Adipocyte (in vitro differentiated cells): ENCODE results near the gene HNRNPU.

Experiments
- DNase-seq: peaks from one replicate; pipeline ENCODE4 v3.0.0-alpha.2; 2015; ENCODE audit warnings: low read depth
- H3K27me3 ChIP-seq: replicated peaks from 2 replicates; pipeline ENCODE4 v1.7.0; 2013; ENCODE audit warnings: mild to moderate bottlenecking, low read length, moderate library complexity; ENCODE audit not compliant: control insufficient read depth, insufficient read depth
- H3K36me3 ChIP-seq: 2 replicates; pipeline ENCODE4 v1.7.0; 2013; ENCODE audit warnings: low read length, mild to moderate bottlenecking, moderate library complexity; ENCODE audit not compliant: control insufficient read depth, insufficient read depth, severe bottlenecking
- H3K4me1 ChIP-seq: 2 replicates; pipeline ENCODE4 v1.7.0; 2013; ENCODE audit warnings: mild to moderate bottlenecking, low read length, moderate library complexity; ENCODE audit not compliant: control insufficient read depth, insufficient read depth
- H3K4me3 ChIP-seq: 2 replicates; pipeline ENCODE4 v1.7.0; 2013; ENCODE audit warnings: mild to moderate bottlenecking, low read length, moderate library complexity
- H3K9ac ChIP-seq: 2 replicates; pipeline ENCODE4 v1.7.0; 2013; ENCODE audit warnings: mild to moderate bottlenecking, low read length, moderate library complexity
- H3K9me3 ChIP-seq: 2 replicates; pipeline ENCODE4 v1.7.0; 2013; ENCODE audit warnings: mild to moderate bottlenecking, low read length, moderate library complexity; ENCODE audit not compliant: control insufficient read depth

The HNRNPU gene

GRCh38 chr1:244817415-244817894 lies 46.9 kb downstream of the HNRNPU start:
- no peaks in the 10 kb centered on the region for H3K4me1 ChIP-seq
- peaks cover 4% of the 10 kb centered on the region for H3K27me3 ChIP-seq
- no peaks in the 10 kb centered on the region for H3K9me3 ChIP-seq
- H3K9ac ChIP-seq: no peak overlapping the region
- DNase-seq: no peak
- H3K4me3 ChIP-seq: no peak overlapping the region
- H3K36me3 ChIP-seq: no peaks in the 10 kb centered on the region

- H3K27me3 ChIP-seq: peaks cover 4% of the 10 kb centered on the region
- no peak for DNase-seq
These were observed 48.7 kb downstream of the HNRNPU start for GRCh38 chr1:244815600-244816099.

GRCh38 chr1:244813327-244813726 lies 51.0 kb downstream of the HNRNPU start:
- Histone ChIP-seq H3K27me3 (peaks cover 4% of the 10 kb centered on the region), H3K4me1 (no peaks in the 10 kb centered on the region), H3K9me3 (no peaks in the 10 kb centered on the region), H3K9ac (no peak overlapping the region), H3K4me3 (no peak overlapping the region), H3K36me3 (no peaks in the 10 kb centered on the region)
- DNase-seq: no peak

More at GRCh38 chr1:244815600-244816099, 48.7 kb downstream of the HNRNPU start:
- Histone ChIP-seq H3K9ac (no peak overlapping the region), H3K36me3 (no peaks in the 10 kb centered on the region), H3K4me1 (no peaks in the 10 kb centered on the region), H3K9me3 (no peaks in the 10 kb centered on the region), H3K4me3 (no peak overlapping the region)

- no peak for DNase-seq
These were observed 54.1 kb downstream of the HNRNPU start for GRCh38 chr1:244810221-244810620.

GRCh38 chr1:244807138-244807537 lies 57.2 kb downstream of the HNRNPU start:
- Histone ChIP-seq H3K27me3 (no peaks in the 10 kb centered on the region), H3K4me3 (no peak overlapping the region), H3K36me3 (no peaks in the 10 kb centered on the region), H3K9ac (no peak overlapping the region), H3K4me1 (no peaks in the 10 kb centered on the region), H3K9me3 (no peaks in the 10 kb centered on the region)
- DNase-seq: no peak

More at GRCh38 chr1:244810221-244810620, 54.1 kb downstream of the HNRNPU start:
- Histone ChIP-seq H3K4me3 (no peak overlapping the region), H3K9me3 (no peaks in the 10 kb centered on the region), H3K27me3 (peaks cover 4% of the 10 kb centered on the region), H3K4me1 (no peaks in the 10 kb centered on the region), H3K9ac (no peak overlapping the region), H3K36me3 (no peaks in the 10 kb centered on the region)

- Histone ChIP-seq H3K9ac (no peak overlapping the region), H3K4me1 (no peaks in the 10 kb centered on the region), H3K27me3 (no peaks in the 10 kb centered on the region), H3K9me3 (no peaks in the 10 kb centered on the region), H3K4me3 (no peak overlapping the region), H3K36me3 (no peaks in the 10 kb centered on the region)
- no peak for DNase-seq
These were observed 59.5 kb downstream of the HNRNPU start for GRCh38 chr1:244804841-244805240.

- no peaks in the 10 kb centered on the region for H3K27me3 ChIP-seq
- no peak for DNase-seq
- H3K9ac ChIP-seq: no peak overlapping the region
- H3K4me1 ChIP-seq: no peaks in the 10 kb centered on the region
- H3K9me3 ChIP-seq: no peaks in the 10 kb centered on the region
- H3K4me3 ChIP-seq: no peak overlapping the region
- H3K36me3 ChIP-seq: no peaks in the 10 kb centered on the region
These were observed 61.6 kb downstream of the HNRNPU start for GRCh38 chr1:244802556-244803239.

- Histone ChIP-seq H3K9me3 (no peaks in the 10 kb centered on the region), H3K27me3 (no peaks in the 10 kb centered on the region), H3K4me1 (no peaks in the 10 kb centered on the region), H3K36me3 (no peaks in the 10 kb centered on the region), H3K9ac (no peak overlapping the region), H3K4me3 (no peak overlapping the region)
- no peak for DNase-seq
These were observed 62.3 kb downstream of the HNRNPU start for GRCh38 chr1:244802041-244802440.

GRCh38 chr1:244801246-244801645 lies 63.1 kb downstream of the HNRNPU start:
- Histone ChIP-seq H3K27me3 (no peaks in the 10 kb centered on the region), H3K36me3 (no peaks in the 10 kb centered on the region), H3K4me1 (no peaks in the 10 kb centered on the region), H3K4me3 (no peak overlapping the region), H3K9ac (no peak overlapping the region), H3K9me3 (no peaks in the 10 kb centered on the region)
- peak; percentile 34 for DNase-seq

GRCh38 chr1:244800821-244801220 lies 63.5 kb downstream of the HNRNPU start:
- no peak for DNase-seq

More at GRCh38 chr1:244800821-244801220, 63.5 kb downstream of the HNRNPU start:
- Histone ChIP-seq H3K36me3 (no peaks in the 10 kb centered on the region), H3K4me1 (no peaks in the 10 kb centered on the region), H3K9me3 (no peaks in the 10 kb centered on the region), H3K4me3 (no peak overlapping the region), H3K9ac (no peak overlapping the region), H3K27me3 (no peaks in the 10 kb centered on the region)
